ENCODE measurements around the gene ZNF445.
A peak's percentile ranks its signal among the peaks of the same experiment; 100 is the strongest.
"Not testable (repeated sequence)": the region's sequence is repeated elsewhere in the genome, so short reads cannot be mapped to it uniquely, and the experiment has no call there.

The ZNF445 gene

GRCh38 chr3:44501971-44502370 is 24.5 kb upstream of the ZNF445 start:
- peaks cover 91% of the 10 kb centered on the region for H3K36me3 Mint-ChIP-seq (ENCODE audit: low read depth)
- H3K4me3 Mint-ChIP-seq, result no peak overlapping the region
- peaks cover 91% of the 10 kb centered on the region for H3K9me3 Mint-ChIP-seq
- H3K27ac Mint-ChIP-seq, result no peak overlapping the region
- intact Hi-C loops (cut with micrococcal nuclease), result no loop called here
- H3K27me3 Mint-ChIP-seq, result no peaks in the 10 kb centered on the region
- H3K4me1 Mint-ChIP-seq (ENCODE audit: low read depth), result peaks cover 7% of the 10 kb centered on the region

DNA sequence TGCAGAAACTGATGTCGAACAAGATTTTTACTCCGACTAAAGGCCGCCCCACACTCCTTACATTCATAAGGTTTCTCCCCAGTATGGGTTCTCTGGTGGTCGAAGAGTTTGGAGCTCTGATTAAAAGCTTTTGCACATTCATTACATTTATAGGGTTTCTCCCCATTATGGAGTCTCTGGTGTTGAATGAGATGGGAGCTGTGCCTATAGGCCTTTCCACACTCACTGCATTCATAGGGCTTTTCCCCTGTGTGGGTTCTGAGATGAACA is 22.4 kb upstream of the ZNF445 start:
- H3K27me3 Mint-ChIP-seq; H3K27ac Mint-ChIP-seq; intact Hi-C loops (cut with micrococcal nuclease); H3K4me1 Mint-ChIP-seq (ENCODE audit: low read depth); H3K4me3 Mint-ChIP-seq: not testable (repeated sequence)
- peaks cover 90% of the 10 kb centered on the region for H3K36me3 Mint-ChIP-seq (ENCODE audit: low read depth)
- H3K9me3 Mint-ChIP-seq, result peaks cover 91% of the 10 kb centered on the region

DNA sequence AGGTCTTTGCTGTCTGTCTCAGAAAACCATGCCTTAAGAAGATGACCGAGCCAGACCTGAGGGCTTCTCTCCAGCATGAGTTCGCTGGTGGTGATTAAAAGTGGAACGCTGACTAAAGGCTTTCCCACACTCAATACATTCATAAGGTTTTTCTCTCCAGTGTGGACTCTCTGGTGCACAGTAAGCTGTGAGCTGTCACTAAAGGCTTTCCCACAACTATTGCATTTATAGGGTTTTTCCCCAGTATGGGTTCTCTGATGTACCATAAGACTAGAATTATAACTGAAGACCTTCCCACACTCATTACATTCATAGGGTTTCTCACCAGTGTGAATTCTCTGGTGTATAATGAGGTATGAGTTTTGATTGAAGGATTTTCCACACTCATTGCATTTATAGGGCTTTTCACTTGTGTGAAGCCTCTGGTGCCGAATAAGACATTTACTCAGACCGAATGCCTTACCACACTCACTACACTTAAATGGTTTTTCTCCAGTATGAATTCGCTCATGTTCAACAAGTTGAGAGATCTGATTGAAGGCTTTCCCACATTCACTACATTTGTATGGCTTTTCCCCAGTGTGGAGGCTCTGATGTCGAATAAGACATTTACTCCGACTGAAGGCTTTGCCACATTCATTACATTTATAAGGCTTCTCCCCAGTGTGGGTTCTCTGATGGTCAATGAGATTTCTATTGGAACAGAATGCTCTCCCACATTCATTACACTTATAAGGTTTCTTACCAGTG is 21.9 kb upstream of the ZNF445 start:
- no peaks in the 10 kb centered on the region for H3K27me3 Mint-ChIP-seq
- intact Hi-C loops (cut with micrococcal nuclease), result no loop called here
- H3K4me3 Mint-ChIP-seq, result no peak overlapping the region
- no peak overlapping the region for H3K27ac Mint-ChIP-seq
- H3K4me1 Mint-ChIP-seq (ENCODE audit: low read depth), result peaks cover 7% of the 10 kb centered on the region
- H3K9me3 Mint-ChIP-seq, result peaks cover 95% of the 10 kb centered on the region
- peaks cover 91% of the 10 kb centered on the region for H3K36me3 Mint-ChIP-seq (ENCODE audit: low read depth)

- no peak overlapping the region for H3K4me3 Mint-ChIP-seq
- no peaks in the 10 kb centered on the region for H3K27me3 Mint-ChIP-seq
- intact Hi-C loops (cut with micrococcal nuclease), result no loop called here
- H3K36me3 Mint-ChIP-seq (ENCODE audit: low read depth), result peaks cover 83% of the 10 kb centered on the region
- peaks cover 98% of the 10 kb centered on the region for H3K9me3 Mint-ChIP-seq
- H3K4me1 Mint-ChIP-seq (ENCODE audit: low read depth), result no peaks in the 10 kb centered on the region
- no peak overlapping the region for H3K27ac Mint-ChIP-seq
Observed at GRCh38 chr3:44495636-44496415, 18.4 kb upstream of the ZNF445 start.

- H3K36me3 Mint-ChIP-seq (ENCODE audit: low read depth), result peaks cover 49% of the 10 kb centered on the region
- no peak overlapping the region for H3K4me3 Mint-ChIP-seq
- no peaks in the 10 kb centered on the region for H3K4me1 Mint-ChIP-seq (ENCODE audit: low read depth)
- no peaks in the 10 kb centered on the region for H3K27me3 Mint-ChIP-seq
- H3K27ac Mint-ChIP-seq, result no peak overlapping the region
- intact Hi-C loops (cut with micrococcal nuclease), result no loop called here
- peaks cover 94% of the 10 kb centered on the region for H3K9me3 Mint-ChIP-seq
Observed at GRCh38 chr3:44492496-44492895, 15.0 kb upstream of the ZNF445 start.

- Mint-ChIP-seq H3K27me3 (no peaks in the 10 kb centered on the region), H3K27ac (no peak overlapping the region), H3K4me1 (ENCODE audit: low read depth) (no peaks in the 10 kb centered on the region), H3K4me3 (no peak overlapping the region), H3K36me3 (ENCODE audit: low read depth) (no peaks in the 10 kb centered on the region), H3K9me3 (peaks cover 23% of the 10 kb centered on the region)
- intact Hi-C loops (cut with micrococcal nuclease), result no loop called here
Observed at GRCh38 chr3:44482721-44483120, 5.3 kb upstream of the ZNF445 start.

GRCh38 chr3:44478606-44479094 is 1.2 kb upstream of the ZNF445 start:
- H3K4me3 Mint-ChIP-seq, result no peak overlapping the region
- H3K27ac Mint-ChIP-seq, result no peak overlapping the region
- intact Hi-C loops (cut with micrococcal nuclease), result loop anchor here (10.0 kb wide), 1 partner anchor 166 kb away; the partner anchor contains the start of gene ZNF35

DNA sequence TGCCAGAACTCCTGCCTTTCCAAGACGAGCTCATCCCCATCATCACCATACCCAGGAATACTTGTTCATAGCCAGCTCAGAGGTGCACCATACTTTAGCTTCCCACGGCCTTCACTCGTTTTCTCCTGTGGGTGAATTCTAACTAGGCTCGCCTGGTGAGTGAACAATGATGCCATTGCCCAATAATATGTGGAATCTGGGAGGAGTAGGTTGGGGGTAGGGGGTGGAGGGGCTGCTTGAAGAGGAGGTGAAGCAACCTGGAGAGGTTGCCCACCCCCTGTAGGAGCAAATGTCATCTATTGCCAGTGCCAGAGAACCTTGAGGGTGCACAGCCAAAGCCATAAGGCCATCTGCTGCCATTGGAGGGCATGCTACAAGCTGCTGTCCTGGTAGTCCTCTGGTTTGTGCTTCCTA is 592 bp upstream of the ZNF445 start:
- Mint-ChIP-seq H3K27me3 (no peaks in the 10 kb centered on the region), H3K36me3 (ENCODE audit: low read depth) (no peaks in the 10 kb centered on the region), H3K4me3 (peak overlapping the region; percentile 81), H3K27ac (peak overlapping the region; percentile 35), H3K9me3 (no peaks in the 10 kb centered on the region), H3K4me1 (ENCODE audit: low read depth) (peaks cover 11% of the 10 kb centered on the region)
- intact Hi-C loops (cut with micrococcal nuclease), result loop anchor here (10.0 kb wide), 1 partner anchor 167 kb away; the partner anchor contains the start of gene ZNF35

More at GRCh38 chr3:44478606-44479094, 1.2 kb upstream of the ZNF445 start:
- Mint-ChIP-seq H3K36me3 (ENCODE audit: low read depth) (no peaks in the 10 kb centered on the region), H3K9me3 (no peaks in the 10 kb centered on the region), H3K4me1 (ENCODE audit: low read depth) (peaks cover 11% of the 10 kb centered on the region), H3K27me3 (no peaks in the 10 kb centered on the region)

DNA sequence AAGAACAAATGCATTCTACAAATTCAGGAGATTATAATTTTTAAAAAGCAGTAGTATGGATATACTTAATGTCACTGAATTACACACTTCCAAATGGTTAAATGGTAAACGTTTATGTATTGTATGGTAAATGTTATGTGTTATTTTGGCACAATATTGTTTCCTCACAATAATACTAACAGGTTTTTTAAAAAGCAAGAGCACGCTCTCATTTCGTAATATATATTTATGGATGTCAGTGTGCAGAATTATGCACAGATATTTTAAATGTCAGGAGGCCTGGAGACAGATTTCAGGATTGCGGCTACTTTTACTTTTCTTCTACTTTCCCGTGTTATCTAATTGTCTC is 533 bp downstream of the ZNF445 start:
- H3K9me3 Mint-ChIP-seq, result no peaks in the 10 kb centered on the region

GRCh38 chr3:44476181-44476611 is 1.3 kb downstream of the ZNF445 start:
- H3K36me3 Mint-ChIP-seq (ENCODE audit: low read depth), result peaks cover 8% of the 10 kb centered on the region
- H3K27me3 Mint-ChIP-seq, result no peaks in the 10 kb centered on the region
- H3K27ac Mint-ChIP-seq, result peak overlapping the region; percentile 66
- H3K9me3 Mint-ChIP-seq, result no peaks in the 10 kb centered on the region
- intact Hi-C loops (cut with micrococcal nuclease), result loop anchor here (1.0 to 10.0 kb wide), 4 partner anchors 35 to 169 kb away; partner anchors contain the start of genes TCAIM, ZKSCAN7 and ZNF35
- peaks cover 18% of the 10 kb centered on the region for H3K4me1 Mint-ChIP-seq (ENCODE audit: low read depth)
- peak overlapping the region; percentile 81 for H3K4me3 Mint-ChIP-seq

More for the DNA sequence above, 533 bp downstream of the ZNF445 start:
- peaks cover 2% of the 10 kb centered on the region for H3K36me3 Mint-ChIP-seq (ENCODE audit: low read depth)
- peak overlapping the region; percentile 35 for H3K27ac Mint-ChIP-seq
- H3K4me3 Mint-ChIP-seq, result peak overlapping the region; percentile 81
- intact Hi-C loops (cut with micrococcal nuclease), result loop anchor here (1.0 to 10.0 kb wide), 5 partner anchors 33 to 168 kb away; partner anchors contain the start of genes TCAIM, ZKSCAN7 and ZNF35
- no peaks in the 10 kb centered on the region for H3K27me3 Mint-ChIP-seq
- peaks cover 12% of the 10 kb centered on the region for H3K4me1 Mint-ChIP-seq (ENCODE audit: low read depth)

DNA sequence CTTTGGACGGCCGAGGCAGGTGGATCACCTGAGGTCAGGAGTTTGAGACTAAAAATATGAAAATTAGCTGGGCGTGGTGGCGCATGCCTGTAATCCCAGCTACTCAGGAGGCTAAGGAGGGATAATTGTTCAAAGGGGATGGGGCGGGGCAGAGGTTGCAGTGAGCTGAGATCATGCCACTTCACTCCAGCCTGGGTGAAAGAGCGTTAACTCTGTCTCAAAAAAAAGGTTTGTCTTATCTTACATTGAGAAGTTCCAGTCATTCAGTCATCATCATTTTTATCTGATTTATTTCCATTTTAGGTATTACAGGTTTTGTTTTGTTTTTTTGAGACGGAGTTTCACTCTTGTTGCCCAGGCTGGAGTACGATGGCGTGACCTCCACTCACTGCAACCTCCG is 2.6 kb downstream of the ZNF445 start:
- not testable (repeated sequence) for H3K27ac Mint-ChIP-seq, H3K4me3 Mint-ChIP-seq, H3K27me3 Mint-ChIP-seq, H3K9me3 Mint-ChIP-seq
- H3K36me3 Mint-ChIP-seq (ENCODE audit: low read depth), result peaks cover 20% of the 10 kb centered on the region
- H3K4me1 Mint-ChIP-seq (ENCODE audit: low read depth), result peaks cover 24% of the 10 kb centered on the region
- intact Hi-C loops (cut with micrococcal nuclease), result loop anchor here (10.0 kb wide), 1 partner anchor 170 kb away; the partner anchor contains the start of gene ZNF35

- Mint-ChIP-seq H3K27ac (no peak overlapping the region), H3K27me3 (no peaks in the 10 kb centered on the region), H3K9me3 (no peaks in the 10 kb centered on the region), H3K4me1 (ENCODE audit: low read depth) (peaks cover 32% of the 10 kb centered on the region), H3K4me3 (no peak overlapping the region), H3K36me3 (ENCODE audit: low read depth) (peaks cover 42% of the 10 kb centered on the region)
- intact Hi-C loops (cut with micrococcal nuclease), result loop anchor here (10.0 kb wide), 1 partner anchor 174 kb away; the partner anchor contains the start of gene ZNF35
Observed at GRCh38 chr3:44470430-44470829, 7.0 kb downstream of the ZNF445 start.

DNA sequence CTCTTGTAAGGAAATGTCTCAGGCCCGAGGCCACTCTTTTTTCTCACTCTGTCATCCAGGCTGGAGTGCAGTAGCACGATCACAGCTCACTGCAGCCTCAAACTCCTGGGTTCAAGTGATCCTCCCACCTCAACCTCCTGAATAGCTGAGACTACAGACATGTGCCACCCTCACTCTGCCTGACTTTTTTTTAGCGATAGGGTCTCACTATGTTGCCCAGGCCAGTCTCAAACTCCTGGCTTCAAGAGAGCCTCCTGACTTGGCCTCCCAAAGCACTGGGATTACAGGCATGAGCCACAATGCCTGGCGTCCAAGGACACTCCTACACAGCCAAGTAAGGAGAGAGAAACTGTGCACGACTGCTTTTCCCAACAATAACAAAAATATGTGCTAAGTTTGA is 7.6 kb downstream of the ZNF445 start:
- Mint-ChIP-seq H3K27me3 (no peaks in the 10 kb centered on the region), H3K36me3 (ENCODE audit: low read depth) (peaks cover 47% of the 10 kb centered on the region), H3K27ac (no peak overlapping the region), H3K4me1 (ENCODE audit: low read depth) (peaks cover 31% of the 10 kb centered on the region), H3K4me3 (no peak overlapping the region), H3K9me3 (no peaks in the 10 kb centered on the region)
- intact Hi-C loops (cut with micrococcal nuclease), result loop anchor here (10.0 kb wide), 1 partner anchor 175 kb away; the partner anchor contains the start of gene ZNF35

All from dendritic cell treated with granulocyte-macrophage colony-stimulating factor and Interleukin-4, amounts not matched to agents 40 ng/mL and 50 ng/mL, for 4 days (primary cell).